ENCODE measurements around the gene SLC9A9. TPM values are rescaled to one million over a fixed set of nuclear protein-coding genes. Genes with fewer than 3 reads are reported as not detected.

SLC9A9 gene
- total and polyA plus RNA-seq, 10 of the 15 experiments (the other 5 are each of a cell fraction or from before 2014, with no cell fraction given), result 3.5 to 14.2 (median 9.3) TPM

GRCh38 chr3:143562789-143563188 is 285.5 kb downstream of the SLC9A9 start:
- SMC1A ChIA-PET (ENCODE audit: uncharacterized antibody, unreplicated experiment), result no interaction called here
- no peak overlapping the region for H3K27ac ChIP-seq (ENCODE audit: control insufficient read depth, insufficient read depth)
- CTCF ChIA-PET, result no interaction called here
- no peaks in the 10 kb centered on the region for H3K27me3 ChIP-seq (replicated peaks in 1 of 2; ENCODE audit: control insufficient read depth in 2 of 2, insufficient read depth in 2 of 2, low read length in 1 of 2)
- ATAC-seq (no peak), DNase-seq (ENCODE audit: low read depth, low spot score) (no peak), FAIRE-seq (no peak)
- H3K9ac ChIP-seq (ENCODE audit: control insufficient read depth, insufficient read depth, low read length), result no peak overlapping the region
- no peak overlapping the region for H2AFZ ChIP-seq (ENCODE audit: control insufficient read depth, low read depth, low read length)
- POLR2A ChIA-PET, result no interaction called here
- H3K4me1 ChIP-seq (ENCODE audit: control insufficient read depth, insufficient read depth, low read length), result no peaks in the 10 kb centered on the region
- no peak for TF ChIP-seq SIX5 (IDR thresholded peaks at IDR 0.05; ENCODE audit: low read depth, low read length, severe bottlenecking)
- TF ChIP-seq ZNF24 (IDR thresholded peaks at IDR 0.05), result no peak
- no peak for TF ChIP-seq BMI1 (IDR thresholded peaks at IDR 0.05; ENCODE audit: borderline replicate concordance)
- TF ChIP-seq PAX5 (IDR thresholded peaks at IDR 0.05; ENCODE audit: borderline replicate concordance, low read depth, low read length), result no peak
- no peak for TF ChIP-seq CBX5 (IDR thresholded peaks at IDR 0.05; ENCODE audit: low read depth)
- WGBS (ENCODE audit: insufficient coverage, insufficient replicate concordance, low lambda C conversion rate, missing lambda C conversion rate), result 69% methylated on average over 2 of the region's 2 CpGs
- H4K20me1 ChIP-seq (ENCODE audit: control insufficient read depth, insufficient read depth), result no peaks in the 10 kb centered on the region
- intact Hi-C loops (cut with micrococcal nuclease; ENCODE audit: unreplicated experiment), result no loop called here
- H3K9me3 ChIP-seq (replicated peaks; ENCODE audit: control insufficient read depth, insufficient read depth, low read length), result peaks cover 6% of the 10 kb centered on the region; the same call in 1 of the 3 replicates
- in situ Hi-C loops (cut with MboI), result no loop called here
- no peaks in the 10 kb centered on the region for H3K36me3 ChIP-seq (ENCODE audit: control insufficient read depth in 2 of 2, insufficient read depth in 2 of 2, low read length in 1 of 2)
- BruUV-seq (replicated peaks), result no TSS peak
- RAD21 ChIA-PET (ENCODE audit: unreplicated experiment), result no interaction called here
- H3K79me2 ChIP-seq (ENCODE audit: control insufficient read depth, insufficient read depth, low read length), result no peaks in the 10 kb centered on the region
- H3K4me3 ChIP-seq, result no peak overlapping the region
- H3K4me2 ChIP-seq (ENCODE audit: control insufficient read depth, insufficient read depth), result no peak overlapping the region

GRCh38 chr3:143559296-143559695 is 289.0 kb downstream of the SLC9A9 start:
- RAD21 ChIA-PET (ENCODE audit: unreplicated experiment), result no interaction called here

More at GRCh38 chr3:143559296-143559695, 289.0 kb downstream of the SLC9A9 start:
- H3K36me3 ChIP-seq (ENCODE audit: control insufficient read depth in 2 of 2, insufficient read depth in 2 of 2, low read length in 1 of 2), result no peaks in the 10 kb centered on the region
- 56% methylated on average over 3 of the region's 3 CpGs for WGBS (ENCODE audit: insufficient coverage, insufficient replicate concordance, low lambda C conversion rate, missing lambda C conversion rate)
- H3K79me2 ChIP-seq (ENCODE audit: control insufficient read depth, insufficient read depth, low read length), result no peaks in the 10 kb centered on the region
- in situ Hi-C loops (cut with MboI), result no loop called here
- H3K4me1 ChIP-seq (ENCODE audit: control insufficient read depth, insufficient read depth, low read length), result no peaks in the 10 kb centered on the region
- no TSS peak for BruUV-seq (replicated peaks)
- DNase-seq (ENCODE audit: low read depth, low spot score) (no peak), ATAC-seq (no peak), FAIRE-seq (no peak)
- no peak for TF ChIP-seq KDM1A (IDR thresholded peaks at IDR 0.05; ENCODE audit: borderline replicate concordance)
- no peak for TF ChIP-seq HSF1 (IDR thresholded peaks at IDR 0.05; ENCODE audit: low read depth, low read length)
- no peak for TF ChIP-seq TAF1 (IDR thresholded peaks at IDR 0.05; ENCODE audit: borderline replicate concordance, low read depth, low read length)
- TF ChIP-seq IRF3 (IDR thresholded peaks at IDR 0.05), result no peak
- no peak for TF ChIP-seq ZSCAN29 (IDR thresholded peaks at IDR 0.05)
- TF ChIP-seq ZBTB33 (IDR thresholded peaks at IDR 0.05), result no peak
- H3K27ac ChIP-seq (ENCODE audit: control insufficient read depth, insufficient read depth), result no peak overlapping the region
- H3K4me3 ChIP-seq, result no peak overlapping the region
- intact Hi-C loops (cut with micrococcal nuclease; ENCODE audit: unreplicated experiment), result no loop called here
- CTCF ChIA-PET, result no interaction called here
- no peaks in the 10 kb centered on the region for H3K27me3 ChIP-seq (replicated peaks in 1 of 2; ENCODE audit: control insufficient read depth in 2 of 2, insufficient read depth in 2 of 2, low read length in 1 of 2)
- SMC1A ChIA-PET (ENCODE audit: uncharacterized antibody, unreplicated experiment), result interaction anchor here (0.7 kb wide), 1 partner anchor 60 kb away, joined by 3 read pairs; no protein-coding TSS in a partner anchor
- no peaks in the 10 kb centered on the region for H4K20me1 ChIP-seq (ENCODE audit: control insufficient read depth, insufficient read depth)
- POLR2A ChIA-PET, result no interaction called here
- H3K9me3 ChIP-seq (replicated peaks; ENCODE audit: control insufficient read depth, insufficient read depth, low read length), result peaks cover 6% of the 10 kb centered on the region; the same call in 2 of the 3 replicates
- H3K4me2 ChIP-seq (ENCODE audit: control insufficient read depth, insufficient read depth), result no peak overlapping the region
- no peak overlapping the region for H3K9ac ChIP-seq (ENCODE audit: control insufficient read depth, insufficient read depth, low read length)
- no peak overlapping the region for H2AFZ ChIP-seq (ENCODE audit: control insufficient read depth, low read depth, low read length)
